ENCODE results near the gene SECTM1.

GRCh38 chr17:82271401-82271800 lies 62.2 kb downstream of the SECTM1 start:
- TF ChIP-seq POLR2A (IDR thresholded peaks at IDR 0.05; ENCODE audit: extremely low read depth, insufficient read length) (no peak), CTCF (IDR thresholded peaks at IDR 0.05; ENCODE audit: low read depth, low read length) (no peak), MAX (IDR thresholded peaks at IDR 0.05; ENCODE audit: low read depth, low read length) (no peak), MYC (IDR thresholded peaks at IDR 0.05; ENCODE audit: low read depth, low read length) (no peak)

All from NB4 (cell line).